Kidney (tissue), 14 donors: ENCODE measurements around the gene SEC61A1. TPM values are rescaled to one million over a fixed set of nuclear protein-coding genes. Genes with fewer than 3 reads are reported as not detected.

Experiments used
- DNase-seq, 5 donors: peaks; one replicate each; pipeline ENCODE4 v3.0.0-alpha.2; 2013 to 2020
- FAIRE-seq: peaks from 2 replicates; lab custom pipeline; 2012; peaks lifted over from hg19 to GRCh38; lab: Jason Lieb, UNC
- H3K27ac ChIP-seq, 2 donors: one replicate each; pipeline ENCODE4 v1.7.0; 2013; ENCODE audit warnings: low read depth in 2 of 2, low read length in 2 of 2, inconsistent platforms in 1 of 2
- H3K27me3 ChIP-seq: one replicate; pipeline ENCODE4 v1.7.1; 2013; ENCODE audit warnings: low read length, inconsistent platforms; ENCODE audit not compliant: control insufficient read depth, insufficient read depth
- H3K36me3 ChIP-seq, 3 donors: one replicate each; pipeline versions ENCODE4 v1.7.0 to v1.7.1; 2013; ENCODE audit warnings: low read length in 3 of 3, control low read depth in 1 of 3, inconsistent platforms in 1 of 3; ENCODE audit not compliant: insufficient read depth in 3 of 3, control insufficient read depth in 2 of 3
- H3K4me1 ChIP-seq, 3 donors: one replicate each; pipeline versions ENCODE4 v1.7.0 to v1.7.1; 2013; ENCODE audit warnings: low read length in 3 of 3, inconsistent platforms in 1 of 3, low read depth in 1 of 3; ENCODE audit not compliant: control insufficient read depth in 2 of 3, insufficient read depth in 2 of 3
- H3K4me3 ChIP-seq, 3 donors: one replicate each; pipeline versions ENCODE4 v1.7.0 to v1.8.1; 2013; ENCODE audit warnings: low read length in 3 of 3, control low read depth in 1 of 3, inconsistent platforms in 1 of 3
- H3K9ac ChIP-seq, 3 donors: one replicate each; pipeline versions ENCODE4 v1.7.0 to v1.7.1; 2013; ENCODE audit warnings: low read length in 3 of 3, control low read depth in 1 of 3, inconsistent platforms in 1 of 3
- H3K9me3 ChIP-seq, 3 donors: one replicate each; pipeline versions ENCODE4 v1.7.0 to v1.7.1; 2013; ENCODE audit warnings: low read length in 3 of 3, control low read depth in 1 of 3, inconsistent platforms in 1 of 3; ENCODE audit not compliant: control insufficient read depth in 2 of 3, insufficient read depth in 1 of 3
- intact Hi-C: fragments of 100-400 bp; cut with DNase I; formaldehyde crosslinking; loops from one replicate; pipeline ENCODE4 v1.11.1; 2022
- polyA plus RNA-seq: library from polyadenylated mRNA; stranded (reverse); fragments of 350-450 nt; fragmentation: Illumina TruSeq; extraction: RNeasy Lipid Tissue Mini Kit (QIAGEN cat#74804); gene quantifications from one replicate; pipeline ENCODE4 v1.2.3, GENCODE V29; 2014; ENCODE audit warnings: low read depth, low replicate concordance; ENCODE audit not compliant: insufficient read depth
- total RNA-seq: library from RNA; stranded (reverse); fragmentation: NEBNext Ultra II Directional; extraction: Animal tissue kit (Norgen Biotek cat#: 25700); gene quantifications from one replicate; pipeline ENCODE4 v1.2.1, GENCODE V29; 2021
- TF ChIP-seq, protein P1 (sequence below): IDR thresholded peaks from 3 replicates; pipeline ENCODE4 v1.5.1; 2012; ENCODE audit warnings: mild to moderate bottlenecking, moderate library complexity, borderline replicate concordance; ENCODE audit not compliant: insufficient read depth; ENCODE audit errors: extremely low read depth
- donor health status: control.
- donor health status: control.
- donor health status: control.
- donor health status: control.
- donor health status: control.
- donor health status: DM: yes; HTN: yes; CAD: no.
- donor health status: Normal renal cell carcinoma (clear cell type).

SEC61A1 gene
- total and polyA plus RNA-seq, 2 donors from 2014 or later = 119 to 177 TPM

DNA sequence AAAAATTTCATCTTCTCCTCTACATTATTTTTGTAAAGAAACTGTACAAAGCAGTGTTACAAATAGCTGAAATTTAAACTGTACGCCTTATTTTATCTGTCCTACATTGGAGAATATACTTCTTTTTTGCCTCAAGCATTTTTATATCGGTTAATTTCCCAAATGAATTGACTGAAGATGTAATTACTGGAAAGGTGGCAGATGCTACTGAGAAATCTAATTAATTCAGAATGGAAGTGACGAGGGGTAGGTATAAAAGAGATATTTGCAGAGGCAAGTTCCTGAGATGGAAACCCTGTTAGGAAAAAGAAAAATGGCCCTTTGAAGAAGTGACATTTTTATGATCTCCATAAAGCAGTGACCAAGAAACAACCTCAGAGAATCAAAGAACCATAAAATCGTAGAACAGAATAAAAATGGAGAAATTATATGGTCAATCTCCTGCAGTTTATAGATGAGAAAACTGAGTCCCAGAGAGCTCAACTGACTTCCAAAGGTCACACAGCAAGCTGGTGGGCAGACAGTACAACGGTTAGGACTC is 51.0 kb downstream of the SEC61A1 start:
- no peak for FAIRE-seq

DNA sequence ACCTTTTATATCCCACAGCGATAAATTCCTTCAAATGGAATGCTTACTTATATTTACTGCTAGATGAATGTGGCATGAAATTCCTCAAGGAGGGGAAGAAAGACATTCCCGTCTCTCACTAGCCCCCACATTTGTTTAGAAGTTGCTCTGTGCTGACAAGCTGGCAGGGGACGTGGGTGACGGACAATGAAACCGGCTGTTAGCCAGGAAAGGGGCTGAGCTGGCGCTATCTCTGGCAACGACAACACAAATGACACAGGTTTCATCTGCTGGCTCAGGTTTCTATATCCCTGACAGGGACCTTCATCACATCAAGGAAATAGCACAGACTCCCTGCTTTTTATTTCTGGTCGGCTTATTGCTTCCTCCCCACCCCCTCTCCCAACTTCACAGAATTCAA is 55.6 kb downstream of the SEC61A1 start:
- intact Hi-C loops = no loop called here
- H3K36me3 ChIP-seq = peaks cover 4 to 16% (median 13%) of the 10 kb centered on the region in 3 donors
- FAIRE-seq = no peak
- no peak overlapping the region for H3K4me3 ChIP-seq
- H3K9ac ChIP-seq = no peak overlapping the region
- no peaks in the 10 kb centered on the region for H3K9me3 ChIP-seq
- peak in 3 of 5 donors; percentile 24 to 44 (median 35) for DNase-seq
- no peak overlapping the region for H3K27ac ChIP-seq
- H3K27me3 ChIP-seq = no peaks in the 10 kb centered on the region
- peaks cover 0 to 2% (median 0%) of the 10 kb centered on the region in 3 donors for H3K4me1 ChIP-seq
- TF ChIP-seq, protein P1, sequence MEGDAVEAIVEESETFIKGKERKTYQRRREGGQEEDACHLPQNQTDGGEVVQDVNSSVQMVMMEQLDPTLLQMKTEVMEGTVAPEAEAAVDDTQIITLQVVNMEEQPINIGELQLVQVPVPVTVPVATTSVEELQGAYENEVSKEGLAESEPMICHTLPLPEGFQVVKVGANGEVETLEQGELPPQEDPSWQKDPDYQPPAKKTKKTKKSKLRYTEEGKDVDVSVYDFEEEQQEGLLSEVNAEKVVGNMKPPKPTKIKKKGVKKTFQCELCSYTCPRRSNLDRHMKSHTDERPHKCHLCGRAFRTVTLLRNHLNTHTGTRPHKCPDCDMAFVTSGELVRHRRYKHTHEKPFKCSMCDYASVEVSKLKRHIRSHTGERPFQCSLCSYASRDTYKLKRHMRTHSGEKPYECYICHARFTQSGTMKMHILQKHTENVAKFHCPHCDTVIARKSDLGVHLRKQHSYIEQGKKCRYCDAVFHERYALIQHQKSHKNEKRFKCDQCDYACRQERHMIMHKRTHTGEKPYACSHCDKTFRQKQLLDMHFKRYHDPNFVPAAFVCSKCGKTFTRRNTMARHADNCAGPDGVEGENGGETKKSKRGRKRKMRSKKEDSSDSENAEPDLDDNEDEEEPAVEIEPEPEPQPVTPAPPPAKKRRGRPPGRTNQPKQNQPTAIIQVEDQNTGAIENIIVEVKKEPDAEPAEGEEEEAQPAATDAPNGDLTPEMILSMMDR = no peak

More for the DNA sequence above, 51.0 kb downstream of the SEC61A1 start:
- TF ChIP-seq, protein P1 = no peak
- H3K27me3 ChIP-seq = no peaks in the 10 kb centered on the region
- H3K9me3 ChIP-seq = no peaks in the 10 kb centered on the region
- H3K4me3 ChIP-seq = no peak overlapping the region
- peaks cover 0 to 2% (median 0%) of the 10 kb centered on the region in 3 donors for H3K4me1 ChIP-seq
- intact Hi-C loops = no loop called here
- no peak for DNase-seq
- H3K27ac ChIP-seq = no peak overlapping the region
- H3K9ac ChIP-seq = no peak overlapping the region
- peaks cover 0 to 35% (median 9%) of the 10 kb centered on the region in 3 donors for H3K36me3 ChIP-seq

DNA sequence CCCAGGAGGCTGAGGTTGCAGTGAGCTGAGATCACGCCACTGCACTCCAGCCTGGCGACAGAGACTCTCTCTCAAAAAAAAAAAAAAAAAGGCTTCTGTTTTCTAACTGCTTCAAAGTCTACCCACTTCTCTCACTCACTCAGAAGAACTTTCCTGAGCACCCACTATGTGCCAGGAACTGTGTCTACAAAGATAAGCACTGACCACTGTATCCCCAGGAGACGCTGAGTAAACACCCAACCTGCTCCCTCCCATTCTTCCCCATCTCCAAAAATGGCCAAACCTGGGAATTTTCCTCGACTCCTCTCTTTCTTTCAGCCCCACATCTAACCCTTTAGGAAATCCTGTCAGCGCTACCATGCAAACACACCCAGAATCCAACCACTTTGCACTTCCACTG is 58.9 kb downstream of the SEC61A1 start:
- intact Hi-C loops = no loop called here
- H3K4me3 ChIP-seq = no peak overlapping the region
- no peak for DNase-seq
- H3K4me1 ChIP-seq = peaks cover 0 to 4% (median 3%) of the 10 kb centered on the region in 3 donors
- H3K9me3 ChIP-seq = no peaks in the 10 kb centered on the region
- no peak overlapping the region for H3K27ac ChIP-seq
- no peak for FAIRE-seq
- H3K27me3 ChIP-seq = no peaks in the 10 kb centered on the region
- peaks cover 6 to 8% (median 8%) of the 10 kb centered on the region in 3 donors for H3K36me3 ChIP-seq
- H3K9ac ChIP-seq = no peak overlapping the region
- TF ChIP-seq, protein P1 = no peak
